GM12801 (cell line): ENCODE results near the gene LCAT.

ENCODE experiments used
- TF ChIP-seq, protein P1 (sequence below): IDR thresholded peaks from one replicate; pipeline ENCODE4 v1.5.1; 2011; ENCODE audit warnings: control low read depth; ENCODE audit not compliant: insufficient read length; ENCODE audit errors: extremely low read depth

LCAT gene

DNA sequence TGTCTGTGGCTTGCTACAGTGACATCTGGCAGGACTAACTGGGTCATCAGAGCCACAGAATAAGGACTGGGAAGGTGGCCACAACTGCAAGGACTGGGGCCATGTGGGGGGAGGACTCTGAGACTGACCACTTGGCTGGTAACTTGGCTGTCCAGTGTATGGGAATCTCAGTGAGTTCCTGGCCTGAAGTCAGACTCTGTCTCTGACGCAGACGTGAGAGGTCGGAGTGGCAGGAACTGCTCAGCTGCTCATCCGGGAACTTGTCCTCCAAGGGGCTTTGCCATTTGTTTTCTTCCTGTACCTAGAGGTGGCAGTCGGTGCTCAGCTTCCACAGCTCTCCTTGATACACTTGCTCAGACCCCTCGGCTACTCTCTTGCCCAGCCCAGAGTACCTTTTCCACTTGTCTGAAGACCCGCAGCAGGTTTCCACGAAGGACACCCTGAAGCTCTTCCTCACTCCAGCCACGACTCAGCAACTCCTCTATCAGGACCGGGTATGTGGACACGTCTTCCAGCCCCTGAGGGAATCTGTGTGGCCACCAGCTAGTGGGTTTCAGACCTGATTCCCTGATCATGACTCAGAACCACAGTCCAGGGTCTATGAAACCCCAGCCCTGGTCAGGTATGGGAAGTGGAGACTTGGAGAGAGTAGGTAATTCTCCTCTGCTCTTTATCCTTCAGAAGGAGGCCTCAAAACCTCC, 43.7 kb upstream of the LCAT start:
- TF ChIP-seq, protein P1, sequence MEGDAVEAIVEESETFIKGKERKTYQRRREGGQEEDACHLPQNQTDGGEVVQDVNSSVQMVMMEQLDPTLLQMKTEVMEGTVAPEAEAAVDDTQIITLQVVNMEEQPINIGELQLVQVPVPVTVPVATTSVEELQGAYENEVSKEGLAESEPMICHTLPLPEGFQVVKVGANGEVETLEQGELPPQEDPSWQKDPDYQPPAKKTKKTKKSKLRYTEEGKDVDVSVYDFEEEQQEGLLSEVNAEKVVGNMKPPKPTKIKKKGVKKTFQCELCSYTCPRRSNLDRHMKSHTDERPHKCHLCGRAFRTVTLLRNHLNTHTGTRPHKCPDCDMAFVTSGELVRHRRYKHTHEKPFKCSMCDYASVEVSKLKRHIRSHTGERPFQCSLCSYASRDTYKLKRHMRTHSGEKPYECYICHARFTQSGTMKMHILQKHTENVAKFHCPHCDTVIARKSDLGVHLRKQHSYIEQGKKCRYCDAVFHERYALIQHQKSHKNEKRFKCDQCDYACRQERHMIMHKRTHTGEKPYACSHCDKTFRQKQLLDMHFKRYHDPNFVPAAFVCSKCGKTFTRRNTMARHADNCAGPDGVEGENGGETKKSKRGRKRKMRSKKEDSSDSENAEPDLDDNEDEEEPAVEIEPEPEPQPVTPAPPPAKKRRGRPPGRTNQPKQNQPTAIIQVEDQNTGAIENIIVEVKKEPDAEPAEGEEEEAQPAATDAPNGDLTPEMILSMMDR, result no peak

DNA sequence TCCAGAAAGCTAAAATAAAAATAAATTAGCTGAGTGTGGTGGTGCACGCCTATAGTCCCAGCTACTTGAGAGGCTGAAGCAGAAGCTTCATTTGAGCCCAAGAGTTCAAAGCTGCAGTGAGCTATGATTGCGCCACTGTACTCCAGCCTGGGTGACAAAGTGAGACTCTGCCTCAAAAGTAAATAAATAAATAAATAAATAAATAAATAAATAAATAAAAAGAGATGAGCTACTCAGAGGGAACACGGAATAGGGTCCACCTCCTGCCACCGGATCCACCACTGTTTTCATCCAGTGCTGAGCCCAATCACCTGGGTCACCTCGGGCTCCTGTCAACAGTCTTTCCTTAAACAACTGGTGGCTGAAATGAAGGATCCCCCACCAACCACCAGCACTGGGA, 43.0 kb upstream of the LCAT start:
- TF ChIP-seq, protein P1, result no peak

DNA sequence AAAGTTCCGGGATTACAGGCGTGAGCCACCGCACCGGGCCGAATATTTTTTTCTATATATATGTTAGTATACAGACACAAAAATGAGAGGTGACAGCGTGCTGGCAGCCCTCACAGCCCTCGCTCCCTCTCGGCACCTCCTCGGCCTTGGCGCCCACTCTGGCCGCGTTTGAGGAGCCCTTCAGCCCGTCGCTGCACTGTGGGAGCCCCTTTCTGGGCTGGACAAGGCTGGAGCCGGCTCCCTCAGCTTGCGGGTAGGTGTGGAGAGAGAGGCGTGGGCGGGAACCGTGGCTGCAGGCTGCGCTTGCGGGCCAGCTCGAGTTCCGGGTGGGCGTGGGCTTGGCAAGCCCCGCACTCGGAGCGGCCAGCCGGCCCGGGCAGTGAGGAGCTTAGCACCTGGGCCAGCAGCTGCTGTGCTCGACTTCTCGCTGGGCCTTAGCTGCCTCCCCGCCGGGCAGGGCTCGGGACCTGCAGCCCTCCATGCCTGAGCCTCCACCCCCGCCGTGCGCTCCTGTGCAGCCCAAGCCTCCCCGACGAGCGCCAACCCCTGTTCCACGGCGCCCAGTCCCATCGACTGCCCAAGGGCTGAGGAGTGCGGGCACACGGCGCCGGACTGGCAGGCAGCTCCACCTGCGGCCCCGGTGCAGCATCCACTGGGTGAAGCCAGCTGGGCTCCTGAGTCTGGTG, 38.2 kb upstream of the LCAT start:
- TF ChIP-seq, protein P1, result no peak

DNA sequence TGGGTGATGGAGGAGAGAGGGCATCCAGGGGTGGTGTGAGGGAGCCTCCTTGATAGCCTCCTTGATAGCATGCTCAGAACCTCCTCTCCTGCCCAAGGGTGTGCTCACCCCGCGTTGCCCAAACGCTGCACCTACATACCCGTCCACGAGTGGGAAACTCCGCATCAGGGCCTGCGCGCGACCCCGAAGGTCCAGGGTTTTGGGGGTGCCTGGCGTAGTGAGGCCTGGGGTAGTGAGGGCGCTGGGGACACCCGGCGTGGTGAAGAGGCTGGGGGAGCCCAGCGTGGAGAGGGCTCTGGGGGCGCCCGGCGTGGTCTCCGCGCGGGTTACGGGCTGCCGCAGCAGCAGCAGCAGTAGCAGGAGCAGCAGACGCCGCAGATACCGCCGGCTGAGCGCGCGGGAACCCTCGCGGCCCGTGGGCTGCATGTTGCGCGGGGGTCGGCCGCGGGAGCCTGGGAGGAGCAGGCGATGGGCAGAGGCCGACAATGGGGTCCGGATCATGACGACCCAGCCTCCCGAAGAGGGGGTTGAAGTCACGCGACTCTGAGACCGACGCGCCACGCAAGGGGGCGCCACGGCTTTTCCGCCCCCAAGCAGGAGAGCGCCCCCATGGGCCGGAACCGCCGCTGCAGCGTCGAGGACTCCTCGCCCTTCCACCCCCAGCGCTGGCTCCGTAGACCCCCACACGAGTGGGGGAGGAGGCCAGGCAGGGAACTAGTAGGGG, 36.2 kb upstream of the LCAT start, which contains the start of gene DPEP3:
TSS of gene DPEP3 (minus strand) at position 545 of the 724 bp plus-strand sequence. CDS start at position 426, 119 bp downstream.
- TF ChIP-seq, protein P1, result no peak

DNA sequence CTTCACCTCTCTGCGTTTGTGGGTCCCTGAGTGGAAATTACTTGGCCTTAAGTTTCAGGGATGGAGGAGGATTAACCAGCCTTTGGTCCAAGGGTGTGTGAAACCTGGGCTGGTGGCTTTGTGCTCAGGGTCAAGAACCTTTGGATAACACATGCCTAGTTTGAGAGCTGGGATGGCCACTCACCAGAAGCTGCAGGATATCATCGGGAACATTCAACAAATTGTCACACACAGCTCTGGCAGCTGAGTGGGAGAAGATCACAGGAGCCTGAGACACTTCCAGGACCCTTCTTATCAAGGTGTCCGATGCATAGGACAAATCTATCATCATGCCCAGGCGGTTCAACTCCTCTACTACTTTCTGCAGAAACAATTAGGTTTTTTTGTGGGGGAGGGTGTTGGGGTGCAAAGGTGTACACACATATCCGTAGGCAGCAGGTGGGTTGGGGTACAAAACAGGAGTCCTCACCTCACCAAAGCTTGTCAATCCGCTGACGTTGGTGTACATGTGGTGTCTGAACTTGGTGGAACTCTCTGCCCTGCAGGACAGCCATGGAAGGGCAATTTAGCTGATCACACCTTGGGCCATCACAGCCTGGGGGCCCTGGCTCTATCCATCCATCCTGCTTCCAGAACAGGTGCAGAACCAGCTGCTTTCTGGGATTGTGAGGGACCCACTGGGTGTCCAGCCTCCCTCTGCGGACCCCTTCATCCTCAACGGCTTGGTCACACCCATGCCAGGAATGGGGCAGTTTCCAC, 33.7 kb upstream of the LCAT start:
- TF ChIP-seq, protein P1, result no peak

DNA sequence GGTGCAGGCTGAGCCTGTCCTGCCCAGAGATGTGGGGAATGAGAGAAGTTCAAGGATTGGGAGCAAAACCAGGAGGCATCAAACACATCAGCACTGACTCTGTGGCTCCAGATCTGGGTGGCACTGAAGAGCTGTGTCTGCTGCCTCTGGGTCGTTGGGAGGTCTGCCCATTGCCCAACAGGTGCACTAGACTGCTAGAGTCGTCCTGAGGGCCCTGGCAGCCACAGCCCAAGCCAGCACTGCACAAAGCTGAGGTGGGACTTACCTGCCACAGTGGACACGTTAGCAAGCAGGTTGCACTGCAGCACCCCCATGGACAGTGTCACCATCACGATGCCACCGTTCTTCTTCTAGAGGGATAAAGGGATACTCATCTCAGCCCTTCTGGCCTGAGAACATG, 33.1 kb upstream of the LCAT start:
- TF ChIP-seq, protein P1, result no peak

DNA sequence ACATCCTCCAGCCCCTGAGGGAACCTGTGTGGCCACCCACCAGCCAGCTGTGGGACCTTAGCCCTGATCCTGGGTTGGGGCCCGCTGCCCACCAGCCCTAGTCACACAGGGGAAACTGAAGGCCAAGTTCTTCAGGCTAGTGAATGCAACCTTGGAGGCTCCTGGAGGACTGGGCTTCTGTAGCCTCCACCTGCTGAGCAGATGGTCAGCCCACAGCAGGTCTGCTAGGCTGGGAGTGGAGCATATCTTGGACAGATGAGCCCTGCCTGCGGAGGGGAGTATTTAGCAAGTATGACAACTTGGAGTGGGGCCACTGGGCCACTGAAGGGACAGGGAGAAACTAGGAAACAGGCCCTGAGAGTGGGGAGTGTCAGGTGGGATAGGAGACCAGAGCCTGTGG, 32.3 kb upstream of the LCAT start:
- TF ChIP-seq, protein P1, result no peak
